ENCODE results near the gene RHEX.
"Not testable (repeated sequence)": the region's sequence is repeated elsewhere in the genome, so short reads cannot be mapped to it uniquely, and the experiment has no call there.

The RHEX gene

DNA sequence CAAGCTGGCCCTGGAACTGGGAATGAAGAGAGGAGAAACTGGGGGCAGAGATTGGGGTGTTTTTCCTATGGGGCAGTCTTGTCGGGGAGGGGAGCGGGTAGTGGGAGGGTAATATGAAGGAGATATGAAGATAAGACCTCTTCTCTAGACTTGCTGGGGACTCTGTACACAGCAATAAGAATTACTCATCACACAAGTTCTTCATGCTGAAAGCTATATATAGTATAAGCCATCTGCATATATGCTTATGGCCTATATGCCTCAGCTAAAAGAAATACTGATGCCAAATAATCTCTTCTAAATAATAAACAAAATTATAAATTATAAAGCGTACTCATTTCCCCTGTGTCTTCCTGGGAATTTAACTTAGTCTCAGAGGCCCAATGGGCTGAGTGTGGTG is 7.9 kb downstream of the RHEX start:
- no peak for DNase-seq

DNA sequence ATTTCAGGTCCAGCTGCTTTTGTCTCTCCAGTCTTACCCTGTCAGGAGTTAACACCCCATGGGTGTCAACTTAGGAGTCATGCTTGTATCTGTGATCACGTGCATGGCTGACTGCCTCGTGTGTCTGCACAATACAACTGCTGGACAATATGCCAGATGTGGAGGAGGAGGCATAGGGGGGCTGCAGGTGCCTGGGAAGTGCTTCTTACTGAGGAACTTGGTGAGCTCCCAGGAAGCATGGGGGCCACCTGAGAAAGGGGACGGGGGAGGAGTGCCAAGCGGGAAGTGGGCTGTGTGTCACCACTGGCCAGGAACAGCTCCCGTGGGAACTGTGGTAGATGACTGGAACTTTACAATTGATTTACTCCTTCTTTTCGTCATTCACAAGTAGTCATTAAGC is 9.5 kb downstream of the RHEX start:
- DNase-seq: no peak

DNA sequence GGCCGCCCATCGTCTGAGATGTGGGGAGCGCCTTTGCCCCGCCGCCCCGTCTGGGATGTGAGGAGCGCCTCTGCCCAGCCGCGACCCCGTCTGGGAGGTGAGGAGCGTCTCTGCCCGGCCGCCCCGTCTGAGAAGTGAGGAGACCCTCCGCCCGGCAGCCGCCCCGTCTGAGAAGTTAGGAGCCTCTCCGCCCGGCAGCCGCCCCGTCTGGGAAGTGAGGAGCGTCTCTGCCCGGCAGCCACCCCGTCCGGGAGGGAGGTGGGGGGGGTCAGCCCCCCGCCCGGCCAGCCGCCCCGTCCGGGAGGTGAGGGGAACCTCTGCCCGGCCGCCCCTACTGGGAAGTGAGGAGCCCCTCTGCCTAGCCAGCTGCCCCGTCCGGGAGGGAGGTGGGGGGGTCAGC is 11.0 kb downstream of the RHEX start:
- DNase-seq: not testable (repeated sequence)

DNA sequence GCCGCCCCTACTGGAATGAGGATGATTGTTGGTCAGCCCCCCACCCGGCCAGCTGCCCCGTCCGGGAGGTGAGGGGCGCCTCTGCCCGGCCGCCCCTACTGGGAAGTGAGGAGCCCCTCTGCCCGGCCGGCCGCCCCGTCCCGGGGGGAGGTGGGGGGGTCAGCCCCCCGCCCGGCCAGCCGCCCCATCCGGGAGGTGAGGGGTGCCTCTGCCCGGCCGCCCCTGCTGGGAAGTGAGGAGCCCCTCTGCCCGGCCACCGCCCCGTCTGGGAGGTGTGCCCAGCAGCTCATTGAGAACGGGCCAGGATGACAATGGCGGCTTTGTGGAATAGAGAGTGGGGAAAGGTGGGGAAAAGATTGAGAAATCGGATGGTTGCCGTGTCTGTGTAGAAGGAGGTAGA is 11.5 kb downstream of the RHEX start:
- not testable (repeated sequence) for DNase-seq

DNA sequence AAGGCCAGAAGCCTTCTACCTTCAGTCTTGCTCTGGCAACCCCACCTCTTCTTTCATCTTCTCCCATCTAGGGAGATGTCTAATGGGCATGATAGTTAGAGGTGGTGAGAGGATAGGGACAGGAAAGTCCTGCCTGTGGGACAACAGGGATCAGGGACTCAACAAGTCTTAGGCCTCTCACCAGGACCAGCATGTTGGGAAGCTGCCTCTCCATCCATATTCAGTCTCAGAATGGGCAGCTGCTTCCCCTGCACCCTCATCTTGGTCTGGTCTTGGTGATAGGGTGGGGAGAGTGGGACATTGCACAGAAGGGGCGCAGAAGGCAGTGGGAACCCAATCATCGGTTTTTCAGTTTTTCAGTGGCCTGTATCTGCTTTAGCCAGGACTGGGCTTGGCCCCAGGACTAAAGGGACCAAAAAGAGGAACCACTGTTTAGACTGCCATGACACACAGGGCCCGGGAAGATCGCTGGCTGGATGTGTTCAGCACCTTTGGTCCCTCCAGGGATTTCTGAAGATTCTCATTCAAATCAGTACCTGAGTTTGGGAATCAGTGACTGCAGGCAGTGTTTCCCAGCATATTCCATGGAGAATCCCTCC is 12.7 kb downstream of the RHEX start:
- no peak for DNase-seq

DNA sequence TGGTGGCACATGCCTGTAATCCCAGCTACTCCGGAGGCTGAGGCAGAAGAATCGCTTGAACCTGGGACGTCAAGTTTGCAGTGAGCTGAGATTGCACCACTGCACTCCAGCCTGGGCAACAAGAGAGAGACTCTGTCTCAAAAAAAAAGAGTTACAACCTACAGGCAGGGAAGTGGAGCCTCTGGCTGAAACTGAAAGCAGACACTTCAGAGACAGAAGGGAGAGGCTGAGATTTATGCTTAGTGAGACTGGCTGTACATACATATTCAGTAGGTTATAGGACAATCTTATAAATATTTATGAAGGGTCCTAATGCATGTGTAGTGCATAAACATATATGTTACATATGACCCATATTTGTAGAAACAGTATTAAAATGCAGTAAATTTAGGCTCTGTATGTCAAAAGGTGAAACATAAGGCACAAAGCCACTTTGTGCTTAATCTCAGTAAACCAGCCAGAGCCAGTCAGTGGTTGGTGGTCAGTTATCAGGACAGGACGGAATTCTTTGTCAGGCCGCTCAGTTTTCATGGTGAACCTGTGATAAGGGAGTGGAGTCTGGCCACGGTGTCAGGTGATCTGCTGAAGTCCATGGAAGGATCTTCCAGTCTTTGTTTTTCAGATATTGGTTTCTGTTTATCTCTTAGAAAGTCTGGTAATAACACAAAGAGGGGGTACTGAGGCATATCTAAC is 13.7 kb downstream of the RHEX start:
- DNase-seq: no peak

DNA sequence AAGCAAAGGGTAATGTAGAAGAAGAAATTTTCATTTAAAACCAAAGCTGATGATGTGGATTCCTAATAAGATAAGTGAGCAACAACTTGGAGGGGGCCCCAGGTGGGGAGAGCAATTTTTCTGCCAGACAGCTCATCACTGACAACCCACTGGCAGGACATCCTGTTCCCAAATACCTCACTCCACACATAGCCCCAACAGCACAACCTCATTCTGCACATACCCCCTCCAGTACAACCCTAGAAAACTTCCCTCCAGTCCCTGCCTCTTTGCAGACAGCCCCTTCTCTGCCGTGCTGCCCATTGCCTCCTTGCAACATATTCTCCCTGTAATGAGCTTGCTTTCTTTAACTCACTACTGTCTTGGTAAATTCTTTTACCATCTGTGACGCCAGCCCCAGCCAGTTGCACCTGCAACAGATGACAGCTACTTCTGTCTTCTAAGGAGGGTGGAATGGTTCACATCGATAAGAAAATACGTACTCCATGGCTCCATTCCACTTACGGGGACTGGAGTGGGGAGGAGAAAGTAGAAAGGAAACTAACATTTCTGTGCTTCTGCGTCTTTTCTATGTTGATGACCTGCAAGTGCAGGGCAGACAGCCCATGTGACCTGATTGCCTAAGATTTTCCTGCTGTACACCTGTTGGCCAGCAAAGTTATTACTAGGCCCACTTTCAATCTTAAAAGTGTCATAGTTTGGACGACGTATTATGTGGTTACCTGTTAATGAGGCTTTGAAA is 14.7 kb downstream of the RHEX start:
- DNase-seq: no peak

DNA sequence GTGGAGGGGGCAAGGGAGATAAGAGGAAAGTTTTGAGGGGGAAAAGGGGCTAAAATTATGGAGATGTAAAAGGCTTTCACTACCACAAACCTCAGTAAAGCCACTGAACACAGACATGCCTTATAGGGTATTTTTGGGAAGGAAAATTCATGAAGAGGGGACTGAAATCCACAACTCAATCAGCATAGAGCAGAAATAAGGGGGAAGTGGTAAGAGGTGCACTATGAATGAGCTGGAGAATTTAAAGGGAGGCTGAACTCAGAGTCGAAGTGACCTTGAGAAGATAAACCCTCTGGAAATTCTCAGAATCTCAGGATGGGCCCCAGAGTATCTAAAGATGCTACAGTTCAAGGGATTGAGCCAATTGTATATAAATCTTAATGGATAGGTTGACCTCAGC is 15.3 kb downstream of the RHEX start:
- no peak for DNase-seq

DNA sequence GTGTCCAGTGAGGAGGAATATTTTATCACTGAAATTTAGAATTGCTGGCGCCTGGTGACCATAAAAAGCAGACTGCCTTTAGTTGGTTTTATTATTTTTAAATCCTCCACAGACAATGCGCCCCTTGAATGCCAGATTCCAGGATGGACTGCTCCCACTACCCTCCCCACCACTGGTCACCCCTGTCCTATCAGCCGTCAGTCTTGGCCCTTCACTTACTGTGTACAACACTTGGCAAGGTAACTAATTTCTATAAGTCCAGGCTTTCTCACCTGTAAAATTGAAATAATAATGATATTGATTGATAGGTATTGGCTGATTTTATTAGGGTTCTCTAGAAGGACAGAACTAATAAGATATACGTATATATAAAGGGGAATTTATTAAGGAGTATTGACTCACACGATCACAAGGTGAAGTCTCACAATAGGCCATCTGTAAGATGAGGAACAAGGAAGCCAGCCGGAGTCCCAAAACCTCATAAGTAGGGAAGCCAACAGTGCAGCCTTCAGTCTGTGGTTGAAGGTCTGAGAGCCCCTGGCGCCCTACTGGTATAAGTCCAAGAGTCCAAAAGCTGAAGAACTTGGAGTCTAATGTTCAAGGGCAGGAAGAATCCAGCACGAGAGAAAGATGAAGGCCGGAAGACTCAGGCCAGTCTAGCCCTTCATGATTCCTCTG is 17.8 kb downstream of the RHEX start:
- DNase-seq: no peak

DNA sequence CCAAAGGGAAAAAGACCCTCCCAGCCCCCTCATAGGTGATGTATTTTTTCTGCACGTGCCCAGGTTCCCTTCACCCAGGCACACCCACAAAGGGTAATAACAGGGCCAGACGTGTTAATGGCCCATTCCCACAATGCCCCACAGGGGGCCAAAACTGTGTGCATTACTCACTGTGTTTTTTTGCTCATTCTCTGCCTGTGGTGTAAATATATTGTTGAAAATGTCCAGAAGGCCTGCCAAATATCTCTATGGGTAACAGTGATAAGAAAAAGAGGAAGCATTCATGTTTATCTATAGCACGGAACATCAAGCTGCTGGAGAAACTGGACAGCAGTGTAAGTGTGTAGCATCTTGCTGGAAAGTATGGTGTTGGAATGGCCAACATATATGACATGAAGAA is 21.9 kb downstream of the RHEX start:
- no peak for DNase-seq

DNA sequence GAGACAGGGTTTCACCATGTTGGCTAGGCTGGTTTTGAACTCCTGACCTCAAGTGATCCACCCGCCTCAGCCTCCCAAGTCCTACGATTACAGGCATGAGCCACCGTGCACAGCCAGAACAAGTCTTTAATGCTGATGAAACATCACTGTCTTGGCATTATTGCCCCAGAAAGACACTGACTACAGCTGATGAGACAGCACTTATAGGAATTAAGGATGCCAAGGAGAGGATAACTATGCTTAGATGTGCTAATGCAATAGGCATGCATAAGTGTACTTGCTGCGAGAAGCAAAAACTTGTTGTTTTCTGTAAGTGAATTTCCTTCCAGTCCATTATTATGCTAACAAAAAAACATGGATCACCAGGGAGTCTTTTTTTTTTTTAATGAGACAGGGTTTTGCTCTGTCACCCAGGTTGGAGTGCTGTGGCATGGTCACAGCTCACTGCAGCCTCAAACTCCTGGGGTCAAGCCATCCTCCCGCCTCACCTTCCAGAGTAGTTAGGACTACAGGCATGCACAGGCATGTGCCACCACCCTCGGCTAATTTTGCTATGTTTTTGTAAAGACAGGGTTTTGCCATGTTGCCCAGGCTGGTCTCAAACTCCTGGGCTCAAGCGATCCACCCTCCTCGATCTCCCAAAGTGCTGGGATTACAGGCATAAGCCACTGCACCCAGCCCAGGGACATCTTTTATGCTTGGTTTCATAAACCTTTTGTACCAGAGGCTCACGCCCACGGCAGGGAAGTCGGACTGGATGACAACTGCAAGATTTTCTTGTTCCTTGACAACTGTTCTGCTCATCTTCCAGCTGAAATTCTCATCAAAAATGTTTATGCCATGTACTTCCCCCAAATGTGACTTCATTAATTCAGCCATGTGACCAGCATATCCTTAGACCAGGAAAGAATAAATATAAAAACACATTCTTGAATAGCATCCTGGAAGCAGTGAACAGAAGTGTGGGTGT is 23.1 kb downstream of the RHEX start:
- DNase-seq: no peak

DNA sequence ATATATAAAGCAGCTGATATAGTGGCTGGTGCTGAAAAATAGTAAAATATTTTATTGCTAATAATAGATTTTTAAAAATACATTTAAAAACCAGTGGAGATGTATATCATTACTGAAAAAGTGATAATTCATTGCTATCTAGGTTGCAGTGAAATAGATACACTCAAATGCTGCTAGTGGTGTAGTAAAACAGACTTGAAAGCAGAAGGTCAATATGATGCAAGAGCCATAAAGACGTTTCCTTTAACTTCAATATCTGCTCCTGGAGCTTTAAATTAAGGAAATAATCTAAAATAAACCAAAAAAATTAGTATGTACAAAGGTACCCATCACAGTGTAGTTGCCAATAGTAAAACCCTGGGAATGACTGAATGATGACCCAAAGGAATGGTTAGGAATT is 26.2 kb downstream of the RHEX start:
- no peak for DNase-seq

DNA sequence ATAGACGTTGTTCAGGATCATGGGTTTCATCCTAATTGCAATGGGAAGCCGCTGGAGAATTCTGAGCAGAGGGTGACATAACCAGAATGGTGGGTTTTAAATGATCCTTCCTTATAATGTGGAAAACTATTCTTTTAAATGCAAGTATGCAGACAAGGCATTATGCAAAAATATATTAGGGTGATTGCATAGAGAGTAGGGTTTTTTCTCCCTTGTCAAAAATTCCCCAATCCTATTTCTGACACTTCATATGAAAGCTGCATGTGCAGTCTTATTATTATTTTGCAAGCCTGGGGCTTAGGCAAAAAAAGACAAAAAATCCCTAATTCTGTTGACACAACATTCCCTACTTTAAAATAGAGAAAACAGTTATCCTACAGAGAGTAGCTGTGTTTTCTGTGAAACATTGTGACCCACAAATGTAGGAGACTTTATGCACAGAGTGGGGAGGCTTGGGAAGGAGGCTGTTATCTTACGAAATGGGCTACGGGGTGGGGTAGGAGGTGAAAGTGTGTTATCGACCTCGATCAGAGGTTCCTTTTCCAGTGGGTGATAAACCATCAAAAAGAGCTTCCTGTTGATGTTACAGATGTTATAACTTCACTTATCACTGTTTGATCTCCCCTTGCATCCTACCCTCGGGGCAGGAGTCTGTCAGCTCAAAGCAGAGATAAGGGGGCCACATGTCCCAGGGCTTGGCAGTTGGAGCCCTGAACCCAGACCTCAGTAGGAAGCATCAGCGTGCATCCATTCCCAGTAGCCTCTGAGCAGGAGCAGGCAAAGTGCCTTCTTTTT is 27.2 kb downstream of the RHEX start:
- DNase-seq: no peak

DNA sequence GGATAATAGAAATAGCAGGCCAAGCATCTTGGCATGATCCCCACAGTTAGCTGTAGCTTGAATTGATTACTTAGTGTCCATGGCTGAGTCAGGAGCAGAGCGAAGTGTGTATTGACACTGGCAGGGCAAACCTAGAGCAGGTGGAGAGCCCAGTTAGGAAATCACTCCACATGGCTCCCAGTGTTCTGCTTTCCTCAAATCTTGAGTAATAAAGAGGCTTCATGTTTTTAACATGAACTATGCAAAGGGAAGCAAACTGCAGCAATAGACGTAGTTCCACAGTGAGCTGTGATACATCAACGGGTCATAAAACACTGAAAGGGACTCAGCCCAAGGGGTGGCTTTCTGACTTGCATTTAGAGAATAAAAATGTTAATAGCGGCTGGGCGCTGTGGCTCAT is 28.9 kb downstream of the RHEX start:
- DNase-seq: no peak

DNA sequence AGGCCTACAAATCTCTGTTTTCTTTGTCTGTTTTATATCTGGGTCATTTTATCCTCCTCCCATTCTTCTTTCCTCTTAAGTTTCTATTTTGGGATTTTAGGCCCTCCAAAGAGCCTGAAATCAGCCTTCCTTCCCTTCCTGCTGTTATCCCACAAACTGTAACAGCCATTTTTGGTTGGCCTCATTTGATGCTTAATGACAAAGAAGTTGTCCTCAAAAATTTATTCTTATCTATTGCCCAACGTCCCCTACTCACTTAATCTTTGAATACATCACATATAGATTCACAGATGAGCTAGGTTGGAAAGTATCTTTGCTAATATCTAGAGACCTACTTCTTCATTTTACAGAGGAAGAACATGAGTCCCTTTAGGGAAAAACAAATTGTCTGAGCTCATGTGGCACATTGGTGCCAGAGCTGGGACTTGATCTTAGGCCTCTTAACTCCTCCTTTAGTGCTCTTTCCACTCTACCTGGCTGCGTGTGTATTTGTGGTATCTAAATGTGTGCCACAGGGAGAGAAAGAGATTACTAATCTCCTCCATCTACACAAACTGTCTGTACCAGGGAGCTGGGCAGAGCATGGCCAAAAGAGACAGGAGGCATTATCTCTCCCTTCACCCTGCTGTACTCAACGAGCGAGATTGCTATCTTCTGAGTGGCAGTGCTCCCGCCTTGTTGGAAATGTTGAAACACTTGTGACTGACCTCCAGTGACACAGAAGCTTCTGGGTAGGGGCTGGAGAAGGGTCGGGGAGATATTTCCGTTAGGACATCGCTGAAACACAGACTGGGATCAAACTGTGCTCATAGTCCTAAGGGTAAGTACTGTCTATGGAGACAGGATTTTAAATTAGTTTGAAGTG is 30.1 kb downstream of the RHEX start:
- no peak for DNase-seq

DNA sequence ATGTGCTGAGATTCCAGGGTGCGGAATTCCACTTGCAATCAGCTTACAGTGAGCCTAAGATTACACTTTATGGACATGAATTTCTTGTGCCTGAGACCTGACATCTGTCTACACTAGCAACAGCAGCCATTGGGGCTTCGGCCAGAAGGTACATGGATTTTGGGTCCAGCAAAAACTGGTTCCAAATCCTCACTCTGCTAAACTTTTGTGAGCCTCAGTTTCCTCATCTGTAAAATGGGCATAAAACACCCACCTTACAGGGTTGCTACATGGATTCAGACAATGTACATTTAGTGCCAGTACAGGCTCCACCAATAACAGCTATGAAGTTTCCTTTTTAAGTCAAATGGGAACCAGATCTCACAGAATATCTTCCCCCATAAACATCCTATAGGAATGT is 30.8 kb downstream of the RHEX start:
- no peak for DNase-seq

DNA sequence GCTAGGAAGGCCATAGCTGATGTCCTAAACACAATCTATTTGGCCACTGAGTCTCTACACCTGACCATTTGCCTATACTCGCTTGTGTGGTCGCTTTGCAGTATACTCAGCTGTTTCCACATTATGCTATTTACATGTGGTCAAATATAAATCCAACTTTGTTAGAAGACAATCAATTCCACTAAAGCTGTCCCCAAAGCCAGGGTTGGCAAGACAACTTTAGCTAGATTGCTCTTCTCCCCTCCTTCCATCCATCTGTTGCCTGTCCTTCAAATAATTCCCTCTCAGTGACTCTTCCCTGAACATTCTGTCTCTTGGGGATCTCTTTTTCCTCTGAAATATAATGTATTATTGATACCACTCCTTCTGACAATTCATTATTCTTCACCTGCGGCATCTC is 34.1 kb downstream of the RHEX start:
- DNase-seq: no peak

DNA sequence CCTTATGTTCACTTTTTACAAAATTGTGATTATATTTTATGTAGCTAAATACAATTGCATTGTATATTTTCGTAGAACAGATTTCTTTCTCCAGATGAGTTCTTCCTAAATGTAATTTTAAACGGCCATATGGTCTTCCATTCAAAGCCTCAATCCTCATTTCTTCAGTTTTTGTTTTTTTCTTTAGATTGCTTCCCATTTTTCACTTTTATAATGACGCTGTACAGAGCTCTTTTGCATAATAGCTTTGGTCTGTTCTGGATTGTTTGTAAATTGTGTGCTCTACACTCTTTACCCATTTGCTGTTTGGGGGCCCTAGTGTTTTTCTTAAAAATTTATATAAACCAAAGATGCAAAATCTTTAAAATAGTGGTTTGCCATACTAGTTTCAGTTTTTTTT is 36.4 kb downstream of the RHEX start:
- no peak for DNase-seq

DNA sequence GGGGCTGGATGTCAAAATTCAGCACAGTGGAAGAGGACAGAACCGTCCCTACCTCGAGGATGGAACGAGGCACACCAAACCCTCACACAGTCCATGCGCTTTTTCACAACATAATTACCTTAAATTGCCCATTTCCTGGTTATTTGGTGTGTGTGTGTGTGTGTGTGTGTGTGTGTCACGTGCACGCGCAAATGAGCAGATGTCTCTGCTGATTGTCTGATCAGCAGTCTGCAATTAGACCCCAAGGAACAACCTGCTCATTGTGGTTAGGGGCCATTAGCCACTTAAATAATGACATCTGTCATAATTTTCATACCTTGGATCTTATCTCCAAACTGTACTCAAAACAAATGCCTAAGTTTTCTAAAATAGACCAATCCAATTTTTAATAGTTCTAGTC is 41.1 kb downstream of the RHEX start:
- DNase-seq: peak; percentile 49

DNA sequence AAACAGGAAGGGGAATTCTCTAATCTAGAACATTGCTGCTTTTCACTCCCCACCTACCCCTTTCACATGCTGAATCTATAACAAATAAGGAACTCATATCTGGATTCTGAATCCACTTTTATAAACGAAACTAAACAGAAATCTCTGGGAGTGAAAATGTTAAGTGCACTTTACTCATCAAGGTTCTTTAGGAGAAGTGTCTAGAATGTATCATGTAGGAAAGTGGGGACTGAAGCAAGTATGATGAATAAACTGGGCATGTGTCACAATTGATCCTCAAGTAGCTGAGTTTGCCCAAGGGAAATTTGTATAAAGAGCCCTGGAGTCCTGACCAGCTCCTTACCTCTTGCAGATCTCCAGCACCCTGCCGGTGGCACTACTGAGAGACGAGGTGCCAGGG is 44.4 kb downstream of the RHEX start:
- DNase-seq: no peak

Measured in NCI-H1694 treated with DMSO at 0.1 percent for 48 hours (cell line).